ENCODE measurements around the gene PHYHD1. TPM values are rescaled to one million over a fixed set of nuclear protein-coding genes. Genes with fewer than 3 reads are reported as not detected.

PHYHD1 gene
- total and polyA plus RNA-seq, 2 donors (not counting 3 experiments of a cell fraction or from before 2014, with no cell fraction given): 1.1 to 1.8 TPM

DNA sequence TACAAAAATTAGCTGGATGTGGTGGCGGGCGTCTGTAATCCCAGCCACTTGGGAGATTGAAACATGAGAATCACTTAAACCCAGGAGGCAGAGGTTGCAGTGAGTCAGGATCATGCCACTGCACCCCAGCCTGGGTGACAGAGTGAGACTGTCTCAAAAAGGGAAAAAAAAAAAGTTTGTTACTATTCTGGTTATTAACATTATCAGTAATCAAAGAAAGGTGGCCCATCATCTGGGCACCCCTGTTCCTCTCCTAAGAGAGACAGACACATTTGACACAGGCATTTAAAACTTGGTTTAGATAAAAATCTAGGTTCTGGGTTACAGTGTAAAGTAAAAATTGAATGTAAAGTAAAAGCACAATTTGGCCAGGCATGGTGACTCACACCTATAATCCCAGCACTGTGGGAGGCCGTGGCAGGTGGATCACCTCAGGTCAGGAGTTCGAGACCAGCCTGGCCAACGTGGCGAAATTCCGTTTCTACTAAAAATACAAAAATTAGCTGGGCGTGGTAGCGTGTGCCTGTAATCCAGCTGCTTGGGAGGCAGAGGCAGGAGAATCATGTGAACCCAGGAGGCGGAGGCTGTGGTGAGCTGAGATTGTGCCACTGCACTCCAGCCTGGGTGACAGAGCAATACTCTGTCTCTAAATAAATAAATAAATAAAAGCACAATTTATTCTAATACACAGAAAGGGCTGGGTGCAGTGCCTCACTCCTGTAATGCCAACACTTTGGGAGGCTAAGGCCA is 16.7 kb upstream of the PHYHD1 start:
- dilution Hi-C loops (cut with MboI; ENCODE audit: extremely low pct_ligation_motif_present, low sequenced_read_pairs): no loop called here

More for the DNA sequence above, 16.7 kb upstream of the PHYHD1 start:
- Histone ChIP-seq H3K4me3 (replicated peaks in 1 of 3; ENCODE audit: insufficient read depth in 1 of 3, low read depth in 1 of 3, low read length in 3 of 3) (no peak overlapping the region), H3K27ac (ENCODE audit: insufficient read depth, low read depth, low read length) (no peak overlapping the region), H3K9me3 (replicated peaks; ENCODE audit: control insufficient read depth, insufficient read depth, low read length) (no peaks in the 10 kb centered on the region), H3K4me1 (ENCODE audit: control insufficient read depth, extremely low read depth, insufficient read depth, low read length) (peaks cover 7% of the 10 kb centered on the region), H3K9me1 (replicated peaks; ENCODE audit: control insufficient read depth, extremely low read depth, insufficient read depth, low read length) (no peaks in the 10 kb centered on the region), H3K36me3 (ENCODE audit: control insufficient read depth in 2 of 2, extremely low read depth in 1 of 2, insufficient read depth in 2 of 2, low read length in 2 of 2) (peaks cover 16 to 38% of the 10 kb centered on the region in 2 experiments), H3K79me2 (ENCODE audit: control insufficient read depth, insufficient read depth, low read length) (peaks cover 84% of the 10 kb centered on the region), H3K27me3 (ENCODE audit: control insufficient read depth in 2 of 2, insufficient read depth in 2 of 2, low read length in 2 of 2) (no peaks in the 10 kb centered on the region), H4K20me1 (replicated peaks; ENCODE audit: control insufficient read depth, extremely low read depth, insufficient read depth, low read length) (no peaks in the 10 kb centered on the region), H3K4me2 (ENCODE audit: insufficient read depth, low read length) (no peak overlapping the region), H3K9ac (replicated peaks; ENCODE audit: extremely low read depth, insufficient read depth, low read length) (no peak overlapping the region), H2AFZ (ENCODE audit: low read depth, low read length) (no peak overlapping the region)
- POLR2A ChIA-PET: interaction anchor here (0.6 kb wide), 1 partner anchor 420 kb away, joined by 3 read pairs; no protein-coding TSS in a partner anchor
- BruUV-seq (replicated peaks): no TSS peak
- TF ChIP-seq POLR2AphosphoS5 (IDR thresholded peaks at IDR 0.05; ENCODE audit: insufficient read depth, low read depth, low read length) (no peak), POLR2A (IDR thresholded peaks at IDR 0.05; ENCODE audit: low read depth, low read length) (no peak), GATA2 (IDR thresholded peaks at IDR 0.05; ENCODE audit: insufficient read depth, insufficient read length, low read depth, low read length) (no peak), MYC (IDR thresholded peaks at IDR 0.05; ENCODE audit: low read depth, low read length) (no peak), FOS (IDR thresholded peaks at IDR 0.05; ENCODE audit: borderline replicate concordance, insufficient read depth, low read length) (no peak), EZH2 (IDR thresholded peaks at IDR 0.05; ENCODE audit: borderline replicate concordance, low read depth, low read length, severe bottlenecking) (no peak), JUN (IDR thresholded peaks at IDR 0.05; ENCODE audit: borderline replicate concordance, insufficient read depth, insufficient read length, low read depth) (no peak)
- TF ChIP-seq, protein P1, sequence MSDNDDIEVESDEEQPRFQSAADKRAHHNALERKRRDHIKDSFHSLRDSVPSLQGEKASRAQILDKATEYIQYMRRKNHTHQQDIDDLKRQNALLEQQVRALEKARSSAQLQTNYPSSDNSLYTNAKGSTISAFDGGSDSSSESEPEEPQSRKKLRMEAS (IDR thresholded peaks at IDR 0.05; ENCODE audit: insufficient read depth, insufficient read length): no peak
- TF ChIP-seq, protein P2, sequence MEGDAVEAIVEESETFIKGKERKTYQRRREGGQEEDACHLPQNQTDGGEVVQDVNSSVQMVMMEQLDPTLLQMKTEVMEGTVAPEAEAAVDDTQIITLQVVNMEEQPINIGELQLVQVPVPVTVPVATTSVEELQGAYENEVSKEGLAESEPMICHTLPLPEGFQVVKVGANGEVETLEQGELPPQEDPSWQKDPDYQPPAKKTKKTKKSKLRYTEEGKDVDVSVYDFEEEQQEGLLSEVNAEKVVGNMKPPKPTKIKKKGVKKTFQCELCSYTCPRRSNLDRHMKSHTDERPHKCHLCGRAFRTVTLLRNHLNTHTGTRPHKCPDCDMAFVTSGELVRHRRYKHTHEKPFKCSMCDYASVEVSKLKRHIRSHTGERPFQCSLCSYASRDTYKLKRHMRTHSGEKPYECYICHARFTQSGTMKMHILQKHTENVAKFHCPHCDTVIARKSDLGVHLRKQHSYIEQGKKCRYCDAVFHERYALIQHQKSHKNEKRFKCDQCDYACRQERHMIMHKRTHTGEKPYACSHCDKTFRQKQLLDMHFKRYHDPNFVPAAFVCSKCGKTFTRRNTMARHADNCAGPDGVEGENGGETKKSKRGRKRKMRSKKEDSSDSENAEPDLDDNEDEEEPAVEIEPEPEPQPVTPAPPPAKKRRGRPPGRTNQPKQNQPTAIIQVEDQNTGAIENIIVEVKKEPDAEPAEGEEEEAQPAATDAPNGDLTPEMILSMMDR (IDR thresholded peaks at IDR 0.05; ENCODE audit: extremely low read depth in 1 of 2, insufficient read depth in 1 of 2, low read depth in 1 of 2, low read length in 2 of 2): no peak
- CTCF ChIA-PET: no interaction called here
- FAIRE-seq: peak; percentile 64
- intact Hi-C loops (cut with micrococcal nuclease): no loop called here
- DNase-seq (ENCODE audit: low read depth, low spot score): no peak
